Right kidney (tissue), 9 donors: Measurements from ENCODE around the gene FOXG1.
A peak's percentile ranks its signal among the peaks of the same experiment; 100 is the strongest.

ENCODE experiments used
- DNase-seq: peaks from one replicate; pipeline ENCODE4 v3.0.0-alpha.2; 2016
- long read RNA-seq, 8 donors: transcript quantifications; one replicate each; lab custom pipeline, GENCODE V29; 2026

Gene FOXG1
- long read RNA-seq, donor 1, full-length matches to known transcripts = 1 of 1 reads
- long read RNA-seq, donor 1, partial matches to known transcripts = 0 of 1 reads
- long read RNA-seq, donor 1, other reads (novel, unspliced or antisense) = 0 of 1 reads
- long read RNA-seq, donor 2 = 0 reads
- long read RNA-seq, donor 3 = 0 reads
- long read RNA-seq, donor 4, full-length matches to known transcripts = 1 of 1 reads
- long read RNA-seq, donor 4, partial matches to known transcripts = 0 of 1 reads
- long read RNA-seq, donor 4, other reads (novel, unspliced or antisense) = 0 of 1 reads
- long read RNA-seq, donor 5 = 0 reads
- long read RNA-seq, donor 6, full-length matches to known transcripts = 1 of 1 reads
- long read RNA-seq, donor 6, partial matches to known transcripts = 0 of 1 reads
- long read RNA-seq, donor 6, other reads (novel, unspliced or antisense) = 0 of 1 reads
- long read RNA-seq, donor 7 = 0 reads
- long read RNA-seq, donor 8 = 0 reads

- DNase-seq = peak; percentile 54
Observed at GRCh38 chr14:28766469-28766955, at the start of gene FOXG1. FOXG1 (plus strand) TSS chr14:28766787; CDS start chr14:28767280, 493 bp downstream.

- DNase-seq = no peak
Observed at GRCh38 chr14:28719130-28719529, 47.5 kb upstream of the FOXG1 start.

- DNase-seq = no peak
Observed at GRCh38 chr14:28731358-28731757, 35.2 kb upstream of the FOXG1 start.

GRCh38 chr14:28742171-28742846, 24.3 kb upstream of the FOXG1 start:
- no peak for DNase-seq

GRCh38 chr14:28744126-28744525, 22.5 kb upstream of the FOXG1 start:
- DNase-seq = no peak

- no peak for DNase-seq
Observed at GRCh38 chr14:28745176-28745575, 21.4 kb upstream of the FOXG1 start.

- DNase-seq = no peak
Observed at GRCh38 chr14:28746247-28746646, 20.3 kb upstream of the FOXG1 start.

- DNase-seq = no peak
Observed at GRCh38 chr14:28751467-28752058, 15.0 kb upstream of the FOXG1 start.

- DNase-seq = peak; percentile 27
Observed at GRCh38 chr14:28754209-28754985, 12.2 kb upstream of the FOXG1 start.

- DNase-seq = peak; percentile 29
Observed at GRCh38 chr14:28755198-28755815, 11.3 kb upstream of the FOXG1 start.

- DNase-seq = no peak
Observed at GRCh38 chr14:28755884-28756268, 10.7 kb upstream of the FOXG1 start.

- peak; percentile 45 for DNase-seq
Observed at GRCh38 chr14:28756269-28756883, 10.2 kb upstream of the FOXG1 start.

GRCh38 chr14:28756884-28757570, 9.6 kb upstream of the FOXG1 start:
- DNase-seq = peak; percentile 59

- DNase-seq = no peak
Observed at GRCh38 chr14:28757786-28758185, 8.8 kb upstream of the FOXG1 start.

- DNase-seq = peak; percentile 35
Observed at GRCh38 chr14:28758253-28758884, 8.2 kb upstream of the FOXG1 start.

GRCh38 chr14:28758885-28759652, 7.5 kb upstream of the FOXG1 start:
- peak; percentile 48 for DNase-seq

GRCh38 chr14:28759653-28760313, 6.8 kb upstream of the FOXG1 start:
- peak; percentile 42 for DNase-seq

- DNase-seq = peak; percentile 7
Observed at GRCh38 chr14:28760431-28760996, 6.1 kb upstream of the FOXG1 start.
